Left renal cortex interstitium (tissue), 4 donors: ENCODE data around the gene NGEF. TPM values are rescaled to one million over a fixed set of nuclear protein-coding genes. Genes with fewer than 3 reads are reported as not detected.
"Not testable (repeated sequence)": the region's sequence is repeated elsewhere in the genome, so short reads cannot be mapped to it uniquely, and the experiment has no call there.

Experiments used
- DNase-seq, 4 donors: peaks; one replicate each; pipeline ENCODE4 v3.0.0-alpha.2; 2013; ENCODE audit warnings: low read depth in 4 of 4, low spot score in 2 of 4, missing footprints in 1 of 4
- polyA plus RNA-seq, 4 donors: library from polyadenylated mRNA; unstranded; fragments of 120-200 nt; gene quantifications; one replicate each; pipeline ENCODE4 v1.2.1, GENCODE V29; 2013; ENCODE audit not compliant: insufficient read length in 4 of 4

Gene NGEF
- polyA plus RNA-seq, 4 donors, result 2.1 to 3.5 (median 2.8) TPM

- DNase-seq, result no peak
Measured at GRCh38 chr2:232930059-232930400, 83.0 kb downstream of the NGEF start.

DNA sequence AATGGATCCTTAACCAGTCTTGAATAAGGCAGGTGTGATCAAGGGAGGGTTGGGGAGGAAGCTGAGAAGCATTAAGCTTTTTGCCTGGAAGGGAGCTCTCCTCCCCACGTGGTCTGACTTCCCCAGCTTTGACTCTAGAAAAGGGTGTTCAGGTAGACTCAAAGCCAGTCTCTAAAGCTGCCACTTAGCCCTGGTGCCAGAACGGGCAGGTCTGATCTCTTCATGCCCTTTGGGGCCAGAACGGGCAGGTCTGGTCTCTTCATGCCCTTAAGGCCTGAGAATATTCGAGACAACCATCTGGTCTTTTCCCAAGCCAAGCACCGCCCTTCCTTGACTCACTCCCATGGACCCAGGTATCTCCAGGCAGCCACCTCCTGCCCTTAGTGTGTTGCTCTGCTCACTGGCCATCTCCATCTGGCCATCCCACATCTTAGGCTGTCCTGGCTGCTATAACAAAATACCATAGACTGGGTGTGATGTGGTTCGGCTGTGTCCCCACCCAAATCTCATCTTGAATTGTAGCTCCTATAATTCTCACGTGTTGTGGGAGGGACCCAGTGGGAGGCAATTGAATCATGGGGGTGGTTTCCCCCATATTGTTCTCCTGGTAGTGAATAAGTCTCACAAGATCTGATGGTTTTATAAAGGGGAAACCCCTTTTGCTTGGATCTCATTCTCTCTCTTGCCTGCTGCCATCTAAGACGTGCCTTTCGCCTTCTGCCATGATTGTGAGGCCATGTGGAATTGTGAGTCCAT, 83.6 kb downstream of the NGEF start:
- DNase-seq, result no peak

DNA sequence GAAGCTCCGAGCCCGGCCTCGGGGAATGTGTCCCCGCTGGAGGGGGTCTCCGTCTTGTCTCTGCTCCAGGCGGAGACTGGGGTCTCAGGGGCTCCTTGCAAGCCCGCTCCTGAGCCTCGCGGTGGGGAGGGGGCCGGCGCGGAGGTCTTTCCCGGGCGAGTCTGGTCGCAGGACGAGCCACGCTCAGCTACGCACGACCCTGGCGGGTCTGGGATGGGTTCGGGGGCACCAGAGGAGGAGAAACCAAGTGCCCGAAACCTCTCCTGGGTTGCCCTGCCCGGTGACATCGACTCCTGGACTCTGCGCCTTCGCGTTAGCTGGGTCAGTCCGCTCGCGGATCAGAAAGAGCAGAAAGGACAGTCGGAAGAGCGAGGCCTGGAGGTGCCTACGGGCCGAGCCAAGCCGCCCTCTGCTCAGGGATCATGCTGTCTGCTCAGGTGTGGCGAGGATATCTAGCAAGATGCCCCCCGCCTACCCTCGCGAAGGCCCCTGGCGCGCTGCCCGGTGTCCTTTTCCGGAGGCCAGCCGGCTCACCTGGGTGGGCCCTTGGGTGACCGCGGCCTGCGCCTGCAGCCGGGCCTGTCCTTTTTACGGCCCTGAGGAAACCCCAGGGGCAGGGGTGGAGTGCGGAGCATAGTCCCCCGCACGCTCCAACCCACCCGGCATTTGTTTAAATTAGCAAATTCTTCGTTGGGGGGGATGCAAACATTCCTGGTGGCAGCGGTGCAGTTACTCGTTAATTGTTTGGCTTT, 84.3 kb downstream of the NGEF start:
- DNase-seq, result no peak

DNA sequence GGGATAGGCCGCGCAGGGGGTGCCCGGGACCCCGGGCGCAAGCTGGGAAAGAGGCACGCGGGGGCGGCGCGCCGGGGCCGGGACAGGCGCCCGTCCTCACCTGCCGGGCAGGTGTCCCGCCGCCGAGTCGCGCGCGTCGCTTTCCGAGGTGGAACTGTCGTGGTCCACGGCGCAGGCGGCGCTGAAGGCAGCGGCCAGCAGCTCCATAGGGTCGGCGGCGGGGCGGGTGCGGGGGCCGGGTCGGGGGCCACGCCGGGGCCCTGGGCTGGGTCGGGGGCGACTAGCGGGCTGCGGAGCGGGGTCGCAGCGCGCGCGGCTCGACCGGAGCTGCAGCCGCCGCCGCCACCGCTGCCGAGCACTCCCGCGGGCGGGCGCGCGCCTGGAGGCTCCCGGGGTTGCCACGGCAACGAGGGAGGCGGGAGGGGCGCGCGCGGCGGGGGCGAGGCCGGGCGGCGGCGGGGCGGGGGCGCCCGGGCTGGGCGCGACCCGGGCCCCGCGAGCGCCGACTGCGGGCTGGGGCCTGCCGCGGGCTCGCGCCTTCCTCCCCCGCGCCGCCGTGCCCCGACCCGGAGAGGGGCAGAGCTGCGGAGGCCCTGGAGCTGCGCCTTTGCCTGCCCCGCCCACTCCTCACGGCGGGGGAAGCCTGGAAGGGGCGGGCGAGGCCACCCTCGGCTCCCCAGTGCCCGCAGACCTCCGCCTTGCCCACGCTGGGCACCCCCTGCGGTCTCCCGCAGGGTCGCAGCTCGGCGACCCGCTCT, 85.1 kb downstream of the NGEF start:
- DNase-seq, result no peak

GRCh38 chr2:232927032-232927792, 85.8 kb downstream of the NGEF start:
- no peak for DNase-seq

DNA sequence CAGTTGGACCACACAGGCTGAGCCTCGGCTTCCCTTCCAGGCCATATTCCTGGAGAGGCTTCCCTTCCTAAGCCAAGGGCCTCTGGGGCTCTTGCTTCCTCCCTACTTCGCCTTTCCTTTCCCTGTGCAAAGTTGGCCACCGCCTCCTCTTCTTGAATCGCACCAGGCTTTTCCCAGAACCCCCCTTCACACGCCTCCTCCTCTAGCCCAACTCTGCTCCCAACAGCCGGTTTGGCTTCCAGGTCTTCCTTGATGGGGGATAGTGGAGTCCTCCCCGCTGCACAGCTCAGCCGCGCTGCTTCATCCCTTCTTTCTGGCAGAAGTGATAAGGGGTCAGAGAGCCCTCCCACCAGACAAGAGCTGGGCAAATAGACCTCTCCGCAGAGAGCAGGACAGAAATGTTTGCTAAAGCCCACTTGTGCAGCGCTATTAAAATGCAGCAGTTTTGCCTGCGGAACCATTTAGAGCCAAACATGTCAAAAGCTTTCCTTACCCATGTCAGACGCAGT, 86.6 kb downstream of the NGEF start:
- DNase-seq, result no peak

DNA sequence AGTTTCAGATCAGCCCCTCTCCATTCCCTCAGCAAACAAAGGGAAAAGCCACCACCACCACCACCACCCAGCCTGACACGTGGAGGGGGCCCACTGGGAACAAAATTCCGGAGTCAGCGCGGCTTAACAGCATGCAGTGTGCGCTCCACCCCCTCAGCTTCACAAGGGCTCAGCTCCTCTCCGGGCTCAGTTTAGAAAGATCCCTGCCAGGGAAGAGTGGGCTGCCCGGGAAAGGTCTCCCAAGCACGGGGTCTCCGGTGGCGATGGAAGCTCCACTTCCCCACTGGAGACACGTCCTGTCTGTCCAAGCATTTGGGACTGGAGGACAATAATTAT, 87.3 kb downstream of the NGEF start:
- no peak for DNase-seq

DNA sequence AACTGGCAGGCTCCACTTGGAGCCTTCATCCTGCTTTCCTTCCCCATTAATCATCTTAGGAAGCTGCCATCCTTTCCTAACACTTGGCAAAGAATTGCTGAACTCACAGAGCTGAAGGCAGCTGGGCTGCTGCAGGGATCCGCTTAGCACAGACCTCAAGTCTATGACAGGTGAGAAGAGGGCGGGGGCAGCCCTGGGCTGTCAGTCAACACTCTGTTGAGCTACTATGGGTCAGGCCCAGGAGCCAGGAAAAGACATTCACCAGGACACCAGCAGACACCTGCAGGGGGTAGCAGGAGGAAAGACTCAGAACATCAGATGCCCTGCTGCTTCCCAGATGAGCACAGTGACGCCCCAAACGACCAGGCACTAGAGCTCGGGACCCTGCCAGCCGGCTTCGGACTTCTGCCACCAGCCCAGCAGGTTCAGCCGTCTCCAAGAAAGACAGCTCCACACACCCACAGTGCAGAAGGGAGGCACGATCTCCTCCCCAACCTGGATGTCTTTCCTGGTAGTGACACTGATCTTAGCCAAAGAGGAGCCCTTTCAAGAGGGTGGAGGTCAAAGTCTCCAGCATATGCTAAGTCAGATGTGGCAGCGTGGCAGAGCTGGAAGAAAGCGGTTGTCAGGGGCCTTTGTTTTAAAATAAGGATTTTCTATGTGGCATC, 87.8 kb downstream of the NGEF start:
- no peak for DNase-seq

DNA sequence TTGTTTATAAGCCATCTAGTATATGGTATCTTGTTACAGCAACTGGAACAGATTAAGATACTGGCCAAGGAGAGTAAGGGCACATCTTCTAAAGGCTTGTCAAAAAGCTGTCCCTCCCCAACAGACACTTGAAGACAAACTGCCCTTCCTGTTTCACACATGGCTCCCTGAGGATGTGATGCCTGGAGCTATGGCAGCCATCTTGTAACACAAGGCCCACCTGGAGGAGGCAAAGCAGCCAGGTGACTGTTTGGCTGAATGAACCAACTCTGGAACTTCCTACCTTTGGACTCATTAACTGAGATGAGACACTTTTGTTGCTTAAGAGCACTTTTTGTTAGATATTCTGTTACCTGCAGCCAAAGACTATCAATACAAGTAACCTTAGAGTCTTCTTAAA, 88.6 kb downstream of the NGEF start:
- no peak for DNase-seq

DNA sequence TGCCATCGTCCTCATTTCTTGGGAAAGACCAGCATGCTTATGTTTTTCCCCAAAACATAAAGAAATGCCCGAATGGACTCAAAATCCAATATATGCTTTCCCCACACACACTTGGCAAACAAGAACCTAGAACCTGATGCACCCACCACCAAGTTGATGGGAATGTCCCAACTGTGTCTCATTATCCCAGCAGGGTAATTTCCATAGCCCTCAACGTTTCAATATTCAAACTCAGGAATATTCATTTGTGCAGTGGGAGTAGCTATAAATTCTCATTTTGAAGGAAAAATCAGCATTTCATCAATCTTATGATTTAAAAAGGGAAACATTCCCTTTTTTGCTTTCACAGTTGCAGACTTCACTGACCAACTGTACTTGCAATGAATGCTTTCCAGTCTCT, 92.3 kb downstream of the NGEF start:
- DNase-seq, result no peak

GRCh38 chr2:232920055-232920454, 93.0 kb downstream of the NGEF start:
- no peak for DNase-seq

DNA sequence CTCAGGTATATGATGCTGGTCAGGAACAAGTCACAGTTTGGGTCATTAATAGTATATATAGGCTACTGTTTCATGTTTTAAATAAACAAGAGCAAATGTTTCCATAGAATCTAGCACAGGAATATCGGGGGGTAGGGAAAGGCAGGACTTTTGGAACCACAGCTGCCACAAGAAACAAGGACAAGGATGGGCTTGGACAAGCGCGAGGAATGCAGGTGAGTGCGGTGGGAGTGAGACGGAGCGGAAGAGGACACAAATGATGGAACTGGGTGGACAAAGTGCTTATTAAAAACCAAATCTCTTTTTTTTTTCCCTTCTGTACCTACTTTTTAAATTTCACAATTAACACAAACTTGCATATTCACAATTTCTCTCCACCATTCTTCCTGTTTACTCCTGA, 93.9 kb downstream of the NGEF start:
- no peak for DNase-seq

- no peak for DNase-seq
Measured at GRCh38 chr2:232913903-232914302, 99.2 kb downstream of the NGEF start.

DNA sequence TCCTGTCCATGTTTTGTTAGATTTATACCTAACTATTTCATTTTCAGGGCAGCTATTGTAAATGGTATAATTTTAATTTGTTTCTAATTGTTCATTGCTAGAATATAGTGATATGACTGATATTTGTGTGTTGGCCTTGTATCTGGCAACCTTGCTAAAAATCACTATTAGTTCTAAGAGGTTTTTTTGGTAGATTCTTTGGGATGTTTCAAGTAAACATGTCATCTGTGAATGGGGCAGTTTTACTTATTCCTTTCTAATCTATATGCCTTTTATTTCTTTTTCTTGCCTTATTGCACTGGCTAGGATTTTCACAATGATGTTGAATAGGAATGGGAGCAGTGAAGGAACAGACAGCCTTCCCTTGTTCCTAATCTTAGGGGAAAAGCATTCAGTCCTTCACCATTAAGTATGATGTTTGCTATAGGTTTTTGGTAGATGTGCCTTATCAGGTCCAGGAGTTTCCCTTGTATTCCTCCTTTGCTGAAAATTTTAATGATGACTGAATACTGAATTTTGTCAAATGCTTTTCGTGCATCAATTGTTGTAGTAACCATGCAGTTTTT, 101.3 kb downstream of the NGEF start:
- DNase-seq, result no peak

GRCh38 chr2:232910376-232910775, 102.7 kb downstream of the NGEF start:
- no peak for DNase-seq

GRCh38 chr2:232908695-232909094, 104.4 kb downstream of the NGEF start:
- no peak for DNase-seq

DNA sequence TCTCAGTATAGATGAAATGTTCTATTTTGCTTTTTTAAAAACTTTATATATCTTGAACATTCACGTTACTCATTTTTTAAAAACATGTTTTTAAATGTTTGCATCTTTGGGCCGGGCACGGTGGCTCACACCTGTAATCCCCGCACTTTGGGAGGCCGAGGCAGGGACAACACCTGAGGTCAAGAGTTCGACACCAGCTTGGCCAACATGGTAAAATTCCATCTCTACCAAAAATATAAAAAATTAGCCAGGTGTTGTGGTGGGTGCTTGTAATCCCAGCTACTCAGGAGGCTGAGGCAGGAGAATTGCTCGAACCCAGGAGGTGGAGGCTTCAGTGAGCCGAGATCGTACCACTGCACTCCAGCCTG, 105.4 kb downstream of the NGEF start:
- not testable (repeated sequence) for DNase-seq

DNA sequence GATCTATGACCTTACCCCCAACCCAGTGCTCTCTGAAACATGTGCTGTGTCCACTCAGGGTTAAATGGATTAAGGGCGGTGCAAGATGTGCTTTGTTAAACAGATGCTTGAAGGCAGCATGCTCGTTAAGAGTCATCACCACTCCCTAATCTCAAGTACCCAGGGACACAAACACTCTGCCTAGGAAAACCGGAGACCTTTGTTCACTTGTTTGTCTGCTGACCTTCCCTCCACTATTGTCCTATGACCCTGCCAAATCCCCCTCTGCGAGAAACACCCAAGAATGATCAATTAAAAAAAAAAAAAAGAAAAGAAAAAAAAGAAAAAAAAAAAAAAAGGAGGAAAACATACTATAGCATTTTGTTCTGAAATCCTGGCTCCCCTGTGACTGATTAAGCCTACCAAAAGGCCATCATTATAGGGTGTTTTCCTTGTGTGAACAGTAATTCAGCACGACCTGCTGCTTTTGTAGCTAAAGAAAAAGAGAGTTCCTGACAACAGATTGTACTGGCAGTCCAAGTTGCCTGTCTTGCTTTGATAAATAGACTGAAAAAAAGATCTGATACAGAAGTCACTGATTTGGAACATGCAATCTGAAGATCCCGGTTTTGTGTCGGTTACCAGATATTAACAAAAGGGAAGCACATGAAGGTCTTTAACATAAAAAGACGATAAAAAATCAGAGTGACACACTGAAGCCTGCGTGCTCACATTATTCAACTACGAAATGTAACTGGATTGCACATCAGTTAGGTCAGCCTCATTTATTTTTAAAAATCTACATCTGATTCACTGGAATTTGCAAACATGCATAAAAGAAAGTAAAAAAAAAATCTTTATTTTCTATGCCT, 106.0 kb downstream of the NGEF start:
- not testable (repeated sequence) for DNase-seq

DNA sequence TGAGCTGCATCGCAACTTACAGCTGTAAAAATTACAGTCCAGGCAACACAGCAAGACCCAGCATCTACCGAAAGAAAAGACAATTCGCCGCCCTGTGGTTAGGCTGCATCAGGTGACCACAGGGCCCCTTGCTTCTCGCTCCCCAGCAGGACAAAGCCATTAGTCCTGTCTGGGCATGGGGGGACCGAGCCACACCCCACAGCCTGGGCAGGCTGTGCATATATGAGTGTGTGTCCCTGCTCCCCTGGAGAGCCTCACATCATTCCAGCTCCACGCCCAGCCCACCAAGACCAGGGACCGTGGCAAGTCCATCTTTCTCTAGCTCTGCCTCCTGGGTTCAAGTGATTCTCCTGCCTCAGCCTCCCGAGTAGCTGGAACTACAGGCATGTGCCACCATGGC, 109.1 kb downstream of the NGEF start:
- DNase-seq, result no peak
